GM19467 (cell line): ENCODE data around the gene DPH1.

Source experiments
- ATAC-seq: cut with Tn5 transposase; IDR thresholded peaks from one replicate; pipeline ENCODE4 v1.9.1; 2021; ENCODE audit warnings: mild to moderate bottlenecking, moderate library complexity; ENCODE audit not compliant: unreplicated experiment

DPH1 gene

DNA sequence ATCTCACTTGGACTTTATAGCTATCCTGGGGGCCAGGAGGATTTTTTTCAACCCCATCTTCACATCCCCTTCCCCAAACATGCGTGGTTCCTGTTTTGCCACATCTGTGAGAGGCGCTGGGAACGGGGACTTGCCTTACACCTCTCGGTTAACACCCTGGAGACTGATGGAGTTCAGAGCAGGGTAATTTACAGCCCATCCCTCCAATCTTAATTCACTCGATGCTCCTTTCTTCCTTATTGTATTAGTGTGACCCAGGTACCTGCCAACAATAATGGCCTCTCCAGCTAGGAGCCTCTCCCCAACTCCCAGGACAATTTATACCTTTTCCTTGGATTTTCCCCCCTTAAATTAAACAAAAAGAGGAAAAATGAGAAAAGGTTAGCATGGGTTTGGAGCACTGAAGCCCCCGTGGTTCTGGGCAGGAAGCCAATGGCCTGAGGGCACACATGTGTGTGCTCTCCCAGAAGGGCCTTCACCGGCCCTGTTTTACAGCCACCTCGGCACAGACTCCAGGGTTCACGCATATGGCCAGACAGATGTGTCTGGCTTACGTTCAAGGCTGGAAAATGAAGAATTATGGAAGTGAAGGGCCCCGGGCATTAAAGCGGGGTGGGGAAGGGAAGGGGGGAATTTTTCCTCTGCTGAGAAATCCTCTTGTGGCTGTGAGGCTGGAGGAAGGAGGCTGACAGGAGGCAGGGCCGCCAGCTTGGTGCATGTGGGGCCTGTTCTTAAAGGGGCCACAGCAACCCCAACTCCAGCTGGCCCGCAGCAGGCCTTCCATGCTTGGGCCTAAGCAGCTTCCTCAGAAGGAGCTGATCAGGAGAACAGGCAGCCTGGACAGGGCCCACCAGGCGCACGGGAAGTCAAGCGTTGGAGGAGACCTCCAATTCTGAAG, 46.4 kb downstream of the DPH1 start:
- ATAC-seq: no peak

DNA sequence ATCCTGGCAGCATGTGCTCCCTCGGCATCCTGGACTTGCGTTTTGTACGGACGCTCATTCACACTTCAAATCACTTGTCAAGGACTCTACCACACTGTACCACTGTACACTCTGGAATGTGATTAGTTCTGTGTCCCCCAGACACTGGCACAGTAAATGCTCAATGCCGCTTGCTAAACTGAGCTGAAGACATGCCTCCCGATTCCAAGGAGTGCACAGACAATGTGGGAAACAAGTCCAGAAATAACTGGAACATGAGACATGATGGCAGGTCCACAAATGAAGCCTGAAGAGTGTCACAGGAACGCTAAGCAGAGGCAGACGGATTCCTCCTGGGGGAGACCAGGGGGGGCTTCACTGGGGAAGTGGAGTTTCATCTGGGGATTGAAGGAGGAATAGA, 47.1 kb downstream of the DPH1 start:
- no peak for ATAC-seq

DNA sequence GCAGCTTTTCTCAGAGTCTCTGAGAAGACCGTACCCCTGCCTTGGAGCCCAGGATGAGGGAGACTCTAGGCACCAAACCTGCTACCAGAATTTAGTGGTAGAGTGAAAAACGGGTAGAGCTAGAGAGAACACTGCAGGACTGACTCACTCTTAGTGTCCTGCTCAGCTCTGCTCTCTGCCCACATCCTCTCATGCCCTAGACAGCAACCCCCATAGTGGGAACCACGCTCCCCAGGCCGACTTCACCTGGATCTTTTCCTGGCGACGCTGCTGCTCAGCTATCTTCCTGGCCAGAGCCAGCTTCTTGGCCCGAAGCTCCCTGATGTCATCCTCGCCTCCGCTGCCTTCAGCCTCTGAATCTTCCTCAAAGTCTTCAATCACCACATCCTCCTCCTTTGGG, 51.6 kb downstream of the DPH1 start:
- ATAC-seq: no peak

DNA sequence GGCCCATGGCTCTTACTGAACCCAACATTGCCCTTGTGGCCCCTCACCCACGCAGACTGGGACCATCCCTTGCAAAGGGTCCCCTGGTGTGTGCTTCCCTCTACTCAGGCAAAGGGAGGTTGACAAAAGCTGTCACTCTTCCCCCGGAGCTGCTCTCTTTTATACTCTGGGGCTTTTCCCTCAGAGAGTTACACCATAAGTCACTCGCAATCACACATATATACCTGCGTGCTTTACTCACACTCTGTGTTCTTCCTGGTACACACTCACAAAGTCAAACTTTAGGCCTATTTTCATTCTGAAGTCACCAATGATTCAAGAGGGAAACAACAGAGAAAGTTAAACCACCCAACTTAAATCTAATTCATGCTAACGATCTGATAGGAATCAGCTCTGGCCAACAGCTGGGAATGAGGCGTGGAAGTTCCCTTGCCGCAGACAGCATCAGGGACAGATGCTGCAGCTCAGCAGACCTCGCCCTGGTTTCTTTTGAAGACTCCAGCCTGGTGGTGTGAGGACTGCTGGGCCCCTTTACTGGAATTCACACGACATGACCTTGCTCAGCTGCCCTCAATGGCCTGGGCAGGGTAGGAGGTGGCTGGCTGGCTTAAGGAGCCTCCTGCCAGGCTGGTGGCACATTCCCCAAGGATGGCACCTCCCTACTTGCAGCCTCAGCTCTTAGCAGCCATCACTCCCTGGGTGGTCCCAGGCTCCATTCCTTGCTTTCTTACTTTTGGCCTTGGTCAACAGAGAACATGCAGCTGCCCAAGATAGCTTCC, 52.2 kb downstream of the DPH1 start:
- no peak for ATAC-seq

DNA sequence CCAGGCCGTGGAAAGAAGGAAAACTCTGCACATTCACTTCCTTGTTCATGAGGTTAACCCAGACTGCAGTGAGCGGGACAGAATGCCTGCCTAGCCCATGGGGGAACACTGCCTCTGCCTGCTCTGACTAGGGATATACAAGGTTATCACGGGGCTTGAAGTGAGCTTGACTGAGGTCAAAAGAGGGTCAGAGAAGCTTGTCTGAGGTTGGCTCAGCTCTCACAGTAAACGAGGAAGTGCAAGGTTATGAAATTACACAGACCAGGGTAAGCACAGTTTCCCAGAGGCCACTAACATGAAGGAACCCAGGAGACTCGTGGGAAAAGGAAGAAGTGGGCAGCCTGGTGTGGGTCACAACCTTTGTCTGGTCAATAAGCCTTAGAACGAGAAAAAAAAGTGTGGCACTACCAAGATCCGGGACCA, 53.7 kb downstream of the DPH1 start:
- ATAC-seq: no peak

DNA sequence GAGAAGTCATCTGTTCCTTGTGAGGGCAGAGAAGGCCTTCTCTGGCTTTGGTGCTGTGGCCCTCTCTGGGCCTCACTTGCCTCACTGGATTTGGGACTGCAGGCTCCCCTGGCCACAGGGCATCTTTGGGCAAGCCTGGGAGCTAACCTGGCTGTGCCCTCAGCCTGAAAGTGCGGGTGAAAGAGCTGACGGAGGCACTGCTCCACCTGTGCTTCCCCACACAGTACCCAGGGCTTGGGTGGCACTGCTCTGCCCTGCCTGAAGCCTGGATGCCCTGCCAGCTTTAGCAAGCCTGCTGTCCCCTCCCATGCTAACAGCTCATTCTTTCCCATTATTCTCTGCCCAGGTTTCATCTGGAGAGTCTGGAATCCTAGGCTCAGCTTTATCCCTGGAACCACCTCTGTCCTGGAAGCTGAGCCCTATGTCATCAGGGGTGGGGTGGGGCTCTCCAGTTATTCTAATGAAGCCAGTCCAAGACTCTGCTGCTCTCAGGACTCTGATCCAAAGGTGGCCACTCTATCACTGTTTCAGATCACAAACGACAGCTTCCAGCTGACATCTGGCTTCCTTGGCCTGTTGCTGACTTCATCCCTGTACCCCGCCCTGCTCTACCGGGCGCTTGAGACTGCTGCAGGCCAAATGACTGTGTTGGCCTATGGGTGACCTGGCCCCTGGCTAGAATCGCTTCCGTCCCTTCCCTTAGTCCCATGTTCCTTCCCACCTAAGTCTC, 54.2 kb downstream of the DPH1 start:
- ATAC-seq: no peak

DNA sequence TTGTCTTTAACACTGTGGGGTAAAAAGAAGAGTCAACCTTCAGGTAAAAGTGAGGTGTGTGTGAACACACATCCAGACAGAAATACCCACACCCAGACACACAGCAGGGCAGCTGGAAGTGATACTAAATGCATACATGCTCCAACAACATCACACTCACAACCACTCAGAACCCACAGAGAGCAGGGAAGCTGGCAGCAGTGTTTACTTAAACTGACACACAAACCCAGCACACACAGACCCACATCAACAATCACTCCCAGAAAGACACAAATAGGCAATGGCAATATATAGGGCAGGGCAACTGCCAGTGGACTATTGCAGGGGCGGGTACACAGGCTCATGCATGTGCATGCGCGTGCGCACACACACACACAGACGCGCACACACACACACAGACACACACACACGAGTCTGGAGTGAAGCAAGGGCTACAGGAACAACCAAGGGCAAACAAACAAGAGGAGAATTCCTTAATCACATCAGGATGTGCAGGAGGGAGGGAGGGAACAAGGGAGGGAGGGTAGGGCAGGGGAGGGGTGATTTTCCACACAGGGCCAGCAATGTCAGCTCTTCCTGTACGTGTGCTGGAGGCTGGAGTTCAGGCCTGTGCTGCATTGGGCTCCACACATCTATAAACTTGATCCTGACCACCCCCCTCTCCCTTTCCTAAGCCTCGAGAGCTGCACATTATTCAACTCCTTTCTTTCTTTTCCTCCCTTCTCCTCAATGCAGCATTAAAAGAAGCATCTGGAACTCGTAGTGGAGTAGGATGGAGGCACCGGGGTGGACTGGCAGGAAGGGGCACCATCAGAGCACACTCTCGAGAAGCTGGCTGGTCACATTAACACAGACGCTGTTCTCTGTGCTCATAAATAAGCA, 55.1 kb downstream of the DPH1 start:
- no peak for ATAC-seq

DNA sequence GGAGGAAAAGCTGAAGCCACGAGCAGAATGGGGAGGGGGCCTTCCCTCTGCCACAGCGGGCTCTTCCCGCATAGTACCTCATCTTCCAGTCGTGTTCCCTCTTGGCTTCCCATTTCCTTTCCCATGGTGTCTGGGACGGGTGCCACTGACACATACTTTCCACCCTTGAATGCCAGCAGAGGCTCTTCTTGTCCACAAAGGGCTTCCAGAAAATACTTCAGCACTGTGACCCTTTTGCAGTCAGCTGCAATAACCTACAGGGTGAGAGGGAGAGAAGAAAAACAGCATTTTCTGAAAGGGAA, 55.6 kb downstream of the DPH1 start:
- ATAC-seq: no peak

DNA sequence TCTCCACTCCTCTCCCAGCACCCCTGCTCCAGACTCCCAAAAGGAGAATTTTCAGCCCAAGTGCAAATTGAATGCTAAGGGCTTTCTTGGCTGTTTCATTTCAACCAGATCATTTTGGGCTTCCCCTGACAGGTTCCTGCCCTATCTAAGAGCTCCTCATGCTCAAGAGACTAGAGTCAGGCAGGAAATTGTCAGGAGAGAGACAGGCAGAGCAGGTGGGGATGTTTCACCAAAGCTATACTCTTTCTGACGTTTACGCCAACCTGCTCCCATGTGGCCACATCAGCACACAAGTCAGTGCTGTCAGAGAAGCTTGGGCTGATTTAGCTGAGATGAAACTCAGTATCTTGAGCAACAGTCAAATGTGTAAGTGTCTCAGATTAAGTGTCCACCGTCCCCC, 56.4 kb downstream of the DPH1 start:
- no peak for ATAC-seq

DNA sequence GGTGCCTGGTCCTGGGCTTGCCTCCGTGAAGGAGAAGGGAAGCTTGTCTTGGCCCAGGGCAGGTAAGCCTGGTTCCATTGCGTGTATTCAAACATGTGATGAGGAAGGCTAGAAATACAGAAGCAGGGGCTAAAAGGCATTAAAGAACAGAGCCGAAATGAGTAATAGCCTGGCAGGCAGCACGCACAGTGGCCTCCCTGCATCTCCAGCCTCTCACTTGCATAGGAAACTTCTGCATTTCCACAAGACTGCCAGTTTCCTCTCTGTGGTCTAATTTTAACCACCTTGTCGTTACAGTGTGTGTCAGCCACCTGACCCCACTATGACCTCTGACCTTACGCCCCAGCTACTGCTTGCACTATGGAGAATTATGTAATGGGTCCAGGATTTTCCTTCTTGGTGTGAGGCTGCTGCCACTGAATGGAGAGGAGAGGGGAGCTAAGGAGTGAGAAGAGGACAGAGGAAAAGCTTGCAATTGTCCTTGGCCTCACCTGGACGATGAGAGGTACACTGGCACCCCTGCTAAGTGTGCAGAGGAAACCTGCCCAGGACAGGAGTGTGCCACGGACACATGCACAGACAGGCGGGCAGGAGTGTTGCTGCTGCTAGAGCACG, 57.8 kb downstream of the DPH1 start:
- ATAC-seq: peak; percentile 37

DNA sequence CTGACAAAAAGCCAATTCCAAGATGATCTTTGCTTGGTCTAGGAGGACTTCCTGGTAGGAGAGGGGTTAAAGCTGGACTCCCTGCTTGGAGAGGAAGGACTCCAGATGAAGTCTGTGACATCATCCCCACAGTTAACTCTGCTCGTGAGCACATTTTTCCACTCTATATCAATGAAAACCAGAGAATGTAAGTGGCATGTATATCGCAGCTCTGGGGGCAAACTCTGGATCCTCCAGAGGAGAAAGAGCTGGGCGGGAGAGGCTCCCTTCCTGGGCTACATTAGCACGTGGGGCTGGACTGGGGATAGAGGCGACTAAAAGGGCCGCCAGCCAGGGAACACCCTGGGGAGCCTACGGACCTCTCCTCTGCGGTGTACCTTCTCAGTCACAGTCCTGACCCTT, 59.1 kb downstream of the DPH1 start:
- ATAC-seq: peak; percentile 22

DNA sequence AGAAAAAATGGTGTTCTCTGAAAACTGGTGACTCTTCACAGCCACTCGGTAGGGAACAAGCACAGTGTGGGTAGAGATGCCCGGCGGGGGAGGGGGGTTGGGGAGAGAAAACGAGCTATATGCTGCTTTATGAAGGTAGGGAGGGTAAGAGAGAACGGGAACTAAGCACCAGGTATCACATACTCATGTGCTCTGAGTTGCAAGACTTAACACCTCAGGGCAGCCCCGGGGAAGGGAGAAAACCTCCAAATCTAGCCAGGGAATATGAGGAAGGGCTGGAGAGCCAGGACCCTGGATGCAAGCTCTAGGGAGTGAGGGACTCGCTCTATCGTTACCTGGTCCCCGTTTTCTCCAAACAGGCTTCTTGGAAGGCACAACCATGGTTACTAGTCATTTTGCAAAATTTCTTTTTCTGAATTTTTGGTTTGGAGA, 60.3 kb downstream of the DPH1 start:
- no peak for ATAC-seq

DNA sequence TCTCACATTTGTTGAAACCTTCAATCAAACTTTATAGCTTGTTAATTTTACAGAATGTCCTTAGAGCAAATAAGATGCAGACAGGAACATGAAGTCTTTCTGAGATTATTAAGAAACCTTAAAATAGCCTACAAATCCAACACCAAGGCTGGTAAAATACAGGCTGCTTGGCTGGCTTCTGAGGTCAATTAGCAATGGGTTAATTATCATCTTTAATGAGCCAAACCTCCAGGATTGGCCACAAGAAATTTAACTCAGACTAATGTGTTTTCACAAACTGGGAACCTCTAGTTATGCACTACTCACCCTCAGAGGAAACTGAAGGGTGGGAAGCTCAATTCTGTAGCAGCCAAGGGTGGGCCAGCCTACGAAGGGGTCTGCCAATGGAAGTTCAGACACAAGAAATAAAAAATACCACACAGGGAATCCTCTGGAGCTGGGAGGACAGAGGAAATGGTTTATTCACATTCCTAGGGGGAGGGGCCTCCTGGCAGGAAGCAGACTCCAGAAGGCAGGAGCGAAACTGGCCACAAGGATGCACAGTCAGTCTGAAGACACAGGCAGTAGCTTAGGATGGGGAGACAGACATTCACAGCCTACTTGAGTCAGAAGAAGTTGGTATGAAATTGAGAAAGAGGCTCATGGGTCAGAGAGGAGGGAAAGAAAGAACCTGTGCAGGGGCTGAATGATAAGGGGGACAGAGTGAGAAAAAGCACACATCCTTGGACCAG, 61.0 kb downstream of the DPH1 start:
- ATAC-seq: no peak

DNA sequence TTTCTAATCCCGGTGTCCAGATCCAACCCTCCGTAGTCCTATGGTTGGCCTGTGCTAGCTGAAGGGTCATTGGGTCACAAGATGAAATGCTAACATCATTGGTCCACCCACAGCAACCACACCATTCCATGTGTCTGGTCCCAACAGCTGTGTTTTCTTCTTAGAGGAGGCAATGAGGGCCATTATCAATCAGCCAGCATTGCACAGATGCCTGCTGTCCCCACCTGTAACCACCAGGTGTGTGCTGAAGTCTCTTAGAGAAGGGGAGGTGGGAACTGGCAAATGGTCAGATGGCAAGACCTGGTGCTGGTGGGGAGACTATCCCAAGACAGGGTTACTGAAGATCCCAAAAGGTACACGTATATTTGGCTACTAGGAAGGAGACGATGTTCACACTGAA, 62.3 kb downstream of the DPH1 start:
- no peak for ATAC-seq

DNA sequence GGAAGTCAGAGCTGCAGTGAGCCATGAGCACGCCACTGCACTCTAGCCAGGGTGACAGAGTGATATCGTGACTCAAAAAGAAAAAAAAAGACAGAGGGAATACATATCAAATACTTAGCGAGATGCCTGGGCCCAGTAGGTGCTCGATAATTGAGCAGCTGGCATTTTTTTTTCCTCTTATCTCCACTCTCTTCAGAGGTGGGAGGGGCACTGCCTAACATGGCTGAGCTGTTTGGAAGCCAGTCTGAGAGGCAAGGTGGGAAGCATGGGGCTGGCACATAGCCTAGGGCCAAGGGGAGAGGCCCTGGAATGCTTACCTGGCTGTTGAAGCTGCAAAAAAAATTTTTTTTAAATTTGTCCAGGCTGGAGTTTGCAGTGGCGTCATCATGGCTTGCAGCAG, 63.4 kb downstream of the DPH1 start:
- no peak for ATAC-seq
